Measurements from ENCODE around the gene EDN2.

The EDN2 gene

DNA sequence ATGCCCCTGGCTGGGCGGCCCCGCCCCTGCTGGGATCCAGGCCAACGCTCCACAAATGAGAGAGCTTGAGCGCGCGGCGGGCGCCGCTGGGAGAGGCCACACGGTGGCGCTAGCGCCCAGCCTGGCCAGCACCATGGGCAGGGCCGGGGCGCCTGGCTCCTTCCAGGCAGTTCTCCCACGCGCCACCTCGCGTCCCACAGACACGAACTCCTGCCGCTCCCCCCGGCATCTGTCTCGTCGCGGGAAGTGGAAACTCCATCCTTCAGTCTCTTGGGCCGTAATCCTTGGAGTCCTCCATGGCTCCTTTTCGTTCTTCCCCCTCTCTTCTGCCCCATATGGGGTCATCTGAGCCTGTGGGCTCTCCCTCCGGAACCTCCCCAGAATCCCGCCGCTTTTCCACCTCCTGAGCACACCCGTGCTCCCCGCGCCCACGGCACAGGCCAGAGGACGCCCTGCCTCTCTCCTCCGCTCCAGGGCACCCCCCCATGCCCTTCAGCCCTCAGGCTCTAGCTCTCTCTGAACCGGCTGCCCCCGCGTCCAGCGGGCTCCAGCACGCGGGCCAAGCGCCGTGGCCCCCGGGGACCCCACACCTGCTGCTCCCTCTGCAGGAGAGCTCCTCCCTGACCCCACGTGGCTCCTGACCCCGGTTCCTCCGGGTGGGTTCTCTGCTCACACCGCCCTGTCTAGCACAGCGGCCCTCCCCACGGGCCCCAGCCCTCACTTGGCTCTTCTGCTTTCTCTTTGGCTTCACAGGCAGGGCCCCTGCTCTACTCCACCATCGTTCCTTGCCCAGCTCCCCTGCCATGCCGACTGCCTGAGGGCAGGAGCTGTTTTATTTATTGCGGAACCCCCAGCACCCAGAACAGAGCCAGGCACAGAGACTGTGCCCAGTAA is 31.9 kb upstream of the EDN2 start:
- peak; percentile 94 for DNase-seq

DNA sequence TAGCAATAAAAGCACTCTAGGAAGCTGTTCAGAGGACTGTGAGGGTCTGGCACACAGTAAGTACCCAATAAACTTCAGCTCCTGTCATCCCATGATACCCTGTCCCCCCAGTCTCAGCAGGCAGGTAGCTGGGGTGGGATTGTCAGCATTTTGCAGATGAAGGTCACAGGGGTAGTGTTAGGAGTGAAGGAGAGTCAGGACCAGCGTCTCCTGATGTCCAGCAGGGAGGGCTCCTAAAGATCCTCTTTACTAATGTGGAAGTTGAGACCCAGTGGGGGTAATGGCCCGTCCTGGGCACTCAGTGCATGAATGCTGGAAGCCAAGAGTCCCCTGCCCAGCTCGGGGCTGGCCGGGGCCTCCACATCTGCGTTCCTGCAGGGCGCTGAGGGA is 31.3 kb upstream of the EDN2 start:
- DNase-seq = no peak

DNA sequence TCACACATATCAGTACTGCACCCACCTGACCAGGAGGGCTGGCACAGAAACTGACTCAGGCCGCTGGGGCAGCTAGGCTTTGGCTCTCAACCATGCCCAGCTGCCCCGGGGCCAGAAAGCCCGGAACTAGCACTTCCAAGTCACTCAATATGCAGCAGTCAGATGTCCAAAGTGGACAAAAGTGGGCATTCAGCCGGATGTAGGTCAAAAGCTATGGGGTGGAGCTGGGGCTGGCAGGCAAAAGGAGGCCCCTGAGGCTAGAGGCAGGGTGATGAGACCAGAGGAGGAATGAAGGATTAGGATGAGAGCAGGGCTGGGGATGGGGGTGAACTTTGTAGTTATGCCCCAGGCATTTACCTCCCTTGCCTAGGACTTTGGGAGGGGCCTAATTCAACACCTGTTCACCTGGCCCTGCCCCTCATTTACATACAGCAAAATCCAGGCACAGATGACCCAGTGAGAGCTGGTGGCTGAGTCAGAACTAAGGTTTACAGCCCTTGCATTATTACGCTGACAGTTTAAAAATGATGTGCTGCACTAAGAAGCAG is 30.7 kb upstream of the EDN2 start:
- DNase-seq = peak; percentile 71

DNA sequence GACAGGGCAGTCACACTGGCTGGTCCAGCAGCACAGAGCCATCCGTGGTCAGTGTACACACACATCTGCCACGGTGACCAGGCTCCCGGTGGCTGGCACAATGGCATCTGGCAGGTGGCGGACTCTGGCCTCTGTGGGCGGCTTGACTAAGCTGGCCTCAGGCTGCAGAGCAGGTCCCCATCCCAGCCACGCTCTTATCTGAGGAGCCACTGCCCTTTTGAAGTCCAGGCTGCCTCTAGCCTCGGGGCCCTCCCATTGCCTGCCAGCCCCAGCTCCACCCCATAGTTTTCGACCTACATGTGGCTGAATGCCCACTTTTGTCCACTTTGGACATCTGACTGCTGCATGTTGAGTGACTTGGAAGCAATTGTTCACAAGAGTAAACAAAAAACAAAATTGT is 29.9 kb upstream of the EDN2 start:
- DNase-seq = no peak

DNA sequence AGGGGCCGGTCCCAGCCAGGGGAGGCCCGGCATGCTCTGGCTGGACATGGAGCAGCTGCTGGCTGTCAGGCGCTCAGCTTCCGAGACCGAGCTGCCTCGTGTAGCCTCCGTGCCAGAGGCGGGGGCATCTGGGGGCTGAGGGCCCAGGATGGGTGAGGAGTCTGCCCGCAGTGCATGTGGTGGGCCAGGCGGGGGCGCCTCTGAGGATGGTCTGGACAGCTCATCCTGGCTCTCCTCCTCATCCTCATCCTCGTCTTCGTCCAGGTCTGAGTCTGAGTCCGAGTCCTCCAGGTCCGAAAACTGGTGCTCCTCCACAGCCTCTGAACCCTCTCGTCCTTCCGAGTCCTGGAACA is 28.9 kb upstream of the EDN2 start:
- no peak for DNase-seq

DNA sequence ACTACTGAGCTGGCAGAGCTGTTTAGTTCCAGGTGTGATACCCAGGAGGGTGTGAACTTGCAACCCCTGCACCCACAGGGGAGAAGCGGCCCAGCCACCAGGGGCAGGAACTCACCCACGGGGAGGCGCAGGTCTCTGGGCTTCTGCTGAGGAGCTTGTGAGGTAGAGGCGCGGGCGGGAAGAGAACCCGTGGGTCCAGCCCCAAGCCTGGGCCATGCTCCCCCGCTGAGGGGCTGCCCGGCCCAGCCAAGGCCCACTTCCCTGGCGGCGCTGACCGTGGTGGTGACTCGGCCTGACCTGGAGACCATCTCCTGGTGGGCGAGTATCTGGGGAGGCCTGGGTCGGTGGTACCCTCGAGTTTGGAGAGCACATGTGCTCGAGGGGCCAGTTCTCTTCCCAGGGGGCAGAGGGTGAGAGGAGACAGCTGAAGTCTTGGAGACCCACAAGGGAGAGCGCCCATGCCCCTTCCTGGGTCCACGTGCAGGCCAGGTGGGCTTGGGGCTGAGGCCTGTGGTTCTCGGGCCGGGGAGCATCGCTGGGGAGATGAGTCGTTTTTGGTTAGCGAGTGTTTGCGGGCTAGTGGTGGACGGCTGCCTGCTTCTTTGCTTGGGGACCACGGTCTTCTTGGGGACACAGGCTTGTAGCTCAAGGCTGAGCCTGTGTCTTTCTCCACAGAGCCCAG is 28.4 kb upstream of the EDN2 start:
- DNase-seq = no peak

DNA sequence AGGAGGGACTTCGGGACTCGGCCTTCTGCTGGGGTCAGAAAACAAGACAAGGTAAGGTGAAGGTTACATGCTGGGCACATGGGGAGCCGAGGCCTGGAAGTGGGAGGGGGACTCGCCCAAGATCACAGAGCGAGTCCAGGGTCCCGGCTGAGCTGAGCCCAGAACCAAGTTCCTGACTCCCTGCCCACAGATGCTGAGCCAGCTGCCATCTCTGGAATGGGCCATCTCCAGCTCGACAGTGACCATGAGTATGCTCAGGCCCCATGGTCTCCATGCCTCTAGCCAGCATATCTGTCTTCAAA is 26.7 kb upstream of the EDN2 start:
- DNase-seq = no peak

DNA sequence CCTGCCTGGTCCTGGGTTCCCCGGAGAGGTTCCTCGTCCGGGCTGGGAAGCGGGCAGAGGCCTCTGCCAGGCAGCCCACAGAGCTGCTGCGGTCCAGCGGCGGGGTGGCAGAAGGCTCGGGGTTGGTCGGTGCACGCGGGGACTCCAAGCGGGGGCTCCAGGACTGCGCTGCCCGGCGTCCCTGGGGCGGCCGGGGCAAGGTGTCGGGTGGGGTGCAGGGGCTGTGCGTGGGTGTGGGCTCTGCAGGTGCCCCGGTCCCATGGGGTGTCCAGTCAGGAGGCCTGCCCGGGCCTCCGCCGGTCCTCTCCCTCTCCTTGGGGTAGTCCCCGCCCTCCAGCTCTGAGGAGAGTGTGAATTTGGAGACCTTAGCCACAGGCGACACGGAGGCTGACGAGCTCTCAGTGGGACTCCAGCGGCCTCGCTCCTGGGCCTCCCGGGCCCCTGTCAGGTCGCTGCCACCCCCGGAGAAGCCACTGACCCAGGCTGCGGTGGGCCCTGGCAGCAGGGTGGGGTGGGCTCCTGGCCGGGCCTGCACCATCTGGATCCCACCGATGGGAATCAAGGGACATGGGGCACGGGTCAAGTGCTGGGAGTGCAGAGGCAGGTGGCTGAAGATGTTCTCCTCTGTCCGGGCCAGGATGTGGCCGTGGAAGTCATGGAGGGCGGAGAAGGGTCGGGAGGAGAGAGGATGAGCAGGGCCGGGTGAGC is 26.2 kb upstream of the EDN2 start:
- DNase-seq = no peak

DNA sequence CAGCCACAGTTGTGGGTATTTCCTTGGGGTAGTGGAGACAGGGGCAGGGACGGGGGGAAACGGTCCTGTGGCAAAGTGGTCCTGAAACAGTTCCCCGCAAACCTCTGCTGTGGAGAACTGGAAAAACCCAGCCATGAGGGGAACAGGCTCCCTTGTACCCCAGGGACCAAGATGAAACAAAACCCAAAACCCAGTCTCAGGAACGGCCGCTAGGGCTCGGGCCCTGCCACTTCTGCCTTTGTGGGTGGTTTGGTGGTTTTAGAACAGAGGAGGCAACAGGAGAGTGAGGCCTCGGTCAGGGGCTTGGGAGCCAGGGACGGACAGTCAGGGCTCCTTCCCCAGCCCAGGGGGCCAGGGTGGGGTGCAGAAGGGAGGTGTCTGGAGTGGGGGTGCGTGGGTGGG is 24.8 kb upstream of the EDN2 start:
- no peak for DNase-seq

DNA sequence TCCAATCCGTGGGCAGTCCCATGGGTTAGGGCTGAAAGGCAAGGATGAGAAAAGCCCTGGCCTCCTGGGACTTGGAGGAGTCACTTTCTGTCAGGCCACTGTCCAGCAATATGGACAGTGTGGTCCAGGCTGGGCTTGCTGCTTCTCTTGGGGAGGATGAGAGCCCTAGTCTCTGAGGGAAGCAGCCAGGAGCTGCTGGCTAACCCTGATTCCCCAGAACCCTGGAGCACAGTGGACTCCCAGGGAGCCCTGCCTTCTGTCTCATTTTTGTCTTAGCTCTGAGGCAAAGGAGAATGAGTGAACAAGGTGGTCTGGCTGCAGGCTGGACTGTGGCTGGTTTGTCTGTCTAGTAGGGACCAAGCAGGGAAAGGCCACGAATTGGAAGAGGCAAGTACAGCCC is 23.8 kb upstream of the EDN2 start:
- no peak for DNase-seq

DNA sequence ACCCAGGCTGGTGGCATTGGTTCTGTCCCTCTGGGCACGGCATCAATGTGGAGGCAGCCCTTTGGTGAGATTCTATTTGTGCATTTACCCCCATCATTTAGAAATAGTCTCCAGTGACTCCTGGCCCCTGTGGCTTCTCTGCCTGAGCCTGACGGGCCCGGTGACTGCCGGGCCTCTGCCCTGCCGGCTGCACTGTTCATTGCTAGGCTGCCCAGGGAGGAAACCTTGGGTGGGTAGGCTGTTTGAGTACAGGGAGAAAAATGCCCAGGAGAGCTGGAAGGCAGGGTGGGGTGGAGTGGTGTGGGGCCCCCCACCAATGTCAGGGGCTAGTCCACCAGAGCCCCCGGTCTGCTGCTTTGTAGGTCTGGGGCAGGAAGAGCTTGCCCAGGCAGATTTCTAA is 23.4 kb upstream of the EDN2 start:
- no peak for DNase-seq

DNA sequence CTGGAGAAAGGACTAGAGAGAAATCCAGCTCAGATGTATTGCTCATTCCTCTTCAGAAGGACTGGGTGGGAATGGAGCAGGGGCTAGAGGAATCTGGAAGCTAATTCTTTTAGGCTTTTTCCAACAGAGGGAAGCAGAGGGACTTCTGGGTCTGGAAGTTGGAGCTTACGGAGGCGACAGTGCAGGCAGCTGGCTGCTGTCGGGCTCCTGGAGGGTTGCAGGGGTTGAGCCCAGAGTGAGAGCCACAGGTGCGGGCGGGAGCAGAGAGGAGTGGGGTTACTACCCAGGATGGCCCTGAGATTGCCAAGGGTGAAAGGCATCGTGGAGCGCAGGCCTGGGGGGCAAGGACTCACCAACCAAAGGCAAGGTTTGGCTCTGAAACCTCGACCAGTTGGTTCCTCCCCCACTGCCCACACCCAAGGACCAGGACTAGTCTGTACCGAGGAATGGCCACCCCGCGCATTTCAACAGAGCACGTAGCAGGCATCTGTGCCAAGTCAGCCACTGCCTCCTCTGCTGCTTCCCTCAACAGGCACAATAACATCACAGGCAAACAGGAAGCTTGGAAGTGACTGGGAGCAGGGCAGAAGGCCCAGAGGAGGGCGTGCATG is 22.7 kb upstream of the EDN2 start:
- DNase-seq = no peak

DNA sequence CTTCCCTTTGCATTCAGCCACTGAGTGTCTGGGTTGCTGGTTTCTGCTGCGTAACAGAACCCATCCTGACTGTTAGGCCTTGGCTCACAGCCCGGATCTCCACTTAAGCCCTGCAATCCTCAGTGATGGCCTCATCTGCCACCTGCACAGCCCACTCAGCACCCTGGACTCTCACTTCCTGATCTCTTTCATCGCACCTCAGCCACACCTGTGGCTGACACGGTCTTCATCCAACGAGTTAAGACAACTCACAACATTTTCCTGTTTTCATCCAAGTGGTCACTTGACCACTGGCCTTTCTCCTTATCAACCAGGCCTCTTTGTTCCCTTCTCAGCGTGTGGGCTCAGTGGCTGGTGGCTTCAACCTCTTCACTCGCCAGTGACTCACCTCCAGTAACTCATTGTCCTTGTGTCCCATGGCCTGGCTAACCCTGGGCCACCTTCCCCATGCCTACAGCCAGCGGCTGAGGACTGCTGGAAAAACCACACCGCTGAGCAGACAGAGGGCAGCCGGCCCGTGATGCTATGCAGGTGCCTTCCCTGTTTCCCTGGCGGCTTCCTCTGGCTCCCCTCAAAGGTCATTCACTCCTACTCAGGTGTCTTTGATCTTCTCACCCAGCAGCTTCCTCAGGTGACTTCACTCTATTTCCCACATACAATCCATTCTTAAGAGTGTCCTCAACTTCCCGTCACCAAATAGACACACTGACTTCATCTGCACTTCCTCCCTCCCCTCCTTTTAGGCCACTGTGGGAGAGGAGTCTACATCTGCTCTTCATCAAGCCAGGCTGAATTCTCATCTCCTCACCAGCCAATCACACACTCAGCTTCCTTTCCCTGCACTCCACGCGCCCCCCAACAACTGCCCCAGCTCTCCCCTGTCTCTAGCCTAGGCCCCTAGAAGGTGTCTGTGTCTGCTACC is 19.9 kb upstream of the EDN2 start:
- DNase-seq = peak; percentile 99

DNA sequence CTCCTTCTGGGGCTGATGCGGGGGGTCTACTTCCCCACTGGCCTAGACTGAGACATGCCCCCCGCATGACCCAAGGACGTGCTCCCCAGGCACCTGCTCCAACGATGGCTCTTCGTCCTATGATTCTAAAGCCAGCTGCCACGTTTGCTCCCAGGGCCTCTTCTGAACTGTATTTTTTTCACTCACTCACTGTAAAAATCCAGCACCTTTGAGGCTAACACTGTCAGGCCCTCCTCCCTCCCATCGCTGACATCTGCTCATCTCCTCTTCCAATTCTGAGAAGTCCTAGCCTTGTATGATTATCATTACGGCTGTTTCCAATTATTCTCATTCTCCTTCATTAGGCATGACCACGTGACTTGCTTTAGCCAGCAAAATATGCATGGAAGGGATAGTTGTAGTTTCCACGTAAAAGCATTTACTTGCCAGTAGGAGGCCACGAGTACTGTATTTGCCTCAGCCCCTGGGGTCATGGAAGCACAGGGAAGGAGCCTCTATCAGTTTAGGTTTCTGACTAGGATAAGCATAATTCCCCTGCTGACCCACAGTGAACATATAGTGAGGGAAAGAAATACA is 19.1 kb upstream of the EDN2 start:
- no peak for DNase-seq

DNA sequence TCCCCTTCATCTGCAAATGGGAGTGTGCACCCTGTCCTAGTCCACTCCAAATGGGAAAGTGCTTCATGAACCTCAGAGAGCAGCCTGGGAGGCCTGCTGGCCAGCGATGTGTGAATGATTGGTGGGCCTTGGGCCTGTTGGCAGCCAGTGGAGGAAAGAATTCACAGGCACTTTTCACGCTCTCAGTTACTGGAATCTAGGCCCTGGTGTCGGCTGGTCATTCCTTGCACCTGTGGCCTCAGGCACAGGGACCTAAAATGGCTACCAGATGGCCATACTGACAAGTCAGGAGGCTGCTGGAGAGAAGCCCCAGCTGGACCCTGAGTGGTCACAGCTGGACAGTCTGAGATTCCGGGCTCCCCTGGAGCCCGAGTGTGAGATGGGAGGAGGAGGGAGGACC is 18.4 kb upstream of the EDN2 start:
- no peak for DNase-seq

DNA sequence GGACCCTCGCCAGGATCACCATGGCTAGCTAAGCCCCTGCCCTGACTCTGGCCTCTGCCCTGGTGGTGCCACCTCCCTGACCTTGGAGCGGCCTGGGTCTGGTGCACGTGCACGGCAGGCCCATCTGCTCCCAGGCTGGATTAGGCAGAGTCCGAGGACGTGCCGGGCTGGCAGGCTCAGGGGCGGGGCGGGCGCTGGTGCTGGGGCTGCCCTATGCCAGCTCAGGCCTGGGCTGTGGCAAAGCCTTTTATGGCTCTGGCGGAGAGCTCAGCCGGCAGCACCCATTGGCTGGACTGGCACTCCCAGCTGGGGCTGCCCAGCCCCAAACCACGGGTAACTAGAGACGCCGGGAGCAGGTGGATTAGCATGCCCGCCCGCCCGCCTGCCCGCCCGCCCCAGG is 17.1 kb upstream of the EDN2 start:
- DNase-seq = peak; percentile 99

DNA sequence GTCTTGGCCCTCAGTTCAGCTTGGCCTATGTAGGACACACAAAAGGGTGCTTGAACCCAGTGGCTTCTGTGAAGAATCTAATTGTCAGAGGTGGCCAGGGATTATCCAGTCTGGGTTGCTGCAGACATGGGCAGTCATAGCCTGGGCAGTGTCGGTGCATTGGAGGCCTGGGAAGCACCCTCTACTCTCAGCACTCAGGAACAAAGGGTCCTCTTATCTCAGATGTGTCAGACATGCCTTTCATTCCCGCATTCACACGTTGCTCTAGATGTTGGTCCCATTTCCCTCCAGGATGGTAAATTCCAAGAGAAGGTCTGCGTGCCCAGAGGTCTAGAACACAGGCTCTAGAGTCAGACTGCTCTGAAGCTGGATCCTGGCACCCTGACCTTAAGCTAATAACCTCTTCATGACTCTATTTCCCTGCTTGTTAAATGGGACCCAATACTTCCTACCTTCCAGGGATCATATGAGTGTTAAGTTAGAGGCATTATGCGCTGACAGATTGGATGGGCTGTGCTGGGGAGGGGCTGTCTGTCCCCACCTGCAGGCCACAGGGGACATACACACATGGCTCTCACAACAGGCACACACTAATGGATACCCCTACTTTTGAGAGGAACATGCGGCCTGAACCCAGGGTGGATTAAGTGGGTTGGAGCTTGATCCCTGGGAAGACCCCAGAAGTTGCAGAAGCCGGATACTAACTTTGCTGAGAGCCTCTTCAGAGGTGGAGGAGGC is 16.5 kb upstream of the EDN2 start:
- DNase-seq = no peak

DNA sequence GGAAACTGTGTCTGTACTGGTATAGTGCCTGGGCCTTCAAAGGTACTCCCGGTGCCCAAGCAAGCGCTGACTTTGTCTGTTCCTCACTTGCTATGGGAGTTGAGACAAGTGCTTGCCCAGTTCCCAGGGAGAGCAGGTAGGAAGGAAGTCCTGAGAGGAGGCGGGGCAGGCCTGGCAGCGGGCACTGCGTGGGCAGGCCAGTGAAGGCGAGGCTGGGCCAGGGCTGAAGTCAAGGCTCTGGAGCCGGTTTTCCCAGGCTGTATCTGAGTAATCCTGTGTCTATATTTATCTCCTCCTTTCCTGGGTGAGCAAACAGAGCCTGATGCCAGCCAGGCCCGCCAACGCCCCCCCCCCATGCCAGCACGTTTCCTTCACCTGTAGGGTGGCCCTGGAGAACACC is 15.9 kb upstream of the EDN2 start:
- DNase-seq = peak; percentile 94

DNA sequence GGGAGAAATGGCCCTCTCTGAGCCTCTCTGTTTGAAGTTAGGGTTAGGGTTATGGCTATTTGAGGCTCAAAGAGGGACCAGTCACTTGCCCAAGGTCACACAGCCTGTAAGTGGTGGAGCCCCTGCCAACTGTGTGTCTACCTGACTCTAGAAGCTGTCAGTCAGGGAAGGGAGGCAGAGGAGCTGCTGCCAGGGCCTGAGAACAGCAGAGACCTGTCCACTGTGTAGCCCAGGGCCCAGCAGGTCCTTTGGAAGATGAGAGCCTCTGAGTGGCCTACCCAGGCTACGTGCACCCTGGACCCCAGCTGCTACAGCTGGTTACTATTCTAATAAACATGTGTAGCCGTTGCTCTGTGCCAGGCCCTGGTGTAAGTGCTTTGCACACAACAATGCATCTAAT is 15.1 kb upstream of the EDN2 start:
- peak; percentile 56 for DNase-seq

DNA sequence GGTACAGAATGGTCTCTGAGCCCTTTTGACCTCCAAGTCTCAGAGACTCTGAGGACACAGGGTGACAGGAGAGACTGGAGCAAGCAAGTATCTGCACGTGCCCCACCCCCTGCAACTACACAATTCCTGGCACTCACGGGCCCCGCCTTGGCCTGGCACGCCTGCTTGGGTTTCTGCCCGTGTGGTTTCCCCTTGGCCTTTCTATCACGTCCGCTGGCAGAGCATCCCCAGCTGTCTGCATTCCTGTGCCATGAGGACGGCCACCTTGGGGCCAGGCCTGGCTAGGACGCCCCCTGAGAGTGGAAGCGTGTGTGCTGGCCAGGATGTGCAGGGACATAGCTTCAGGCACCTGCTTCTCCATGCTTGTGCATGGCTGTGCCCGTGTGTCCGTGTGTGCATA is 14.3 kb upstream of the EDN2 start:
- DNase-seq = peak; percentile 54

DNA sequence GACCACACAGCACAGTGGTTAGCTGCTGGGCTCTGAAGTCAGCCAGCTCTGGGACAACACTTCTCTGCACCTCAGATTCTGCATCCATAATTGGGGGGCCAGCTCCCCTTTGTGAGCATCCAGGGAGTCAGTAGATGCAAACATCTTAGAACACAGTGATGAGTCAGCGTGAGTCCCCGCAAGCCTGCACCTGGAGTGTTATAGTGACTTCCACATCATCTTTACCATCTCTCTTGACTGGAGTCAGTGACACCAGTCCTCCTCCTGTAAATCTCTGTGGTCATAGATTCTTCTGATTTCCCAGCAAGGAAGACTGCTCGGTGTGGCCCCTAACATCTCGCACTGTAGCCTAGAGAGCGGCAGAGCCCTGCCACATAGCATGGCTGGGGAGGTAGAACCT is 13.9 kb upstream of the EDN2 start:
- no peak for DNase-seq
